Cardiac fibroblast (primary cell): ENCODE measurements around the gene FARS2.

ENCODE experiments used
- DNase-seq, 2 donors: peaks; one replicate each; pipeline versions ENCODE4 v3.0.0 to v3.0.0-alpha.2; 2010; ENCODE audit warnings: low read depth in 2 of 2
- H3K4me3 ChIP-seq, 2 donors: replicated peaks in 1 of 2; 1 replicate in 1 of 2; 2 replicates in 1 of 2; pipeline ENCODE4 v1.5.1; 2011; ENCODE audit warnings: low read depth in 2 of 2, low read length in 2 of 2, mild to moderate bottlenecking in 2 of 2, moderate library complexity in 1 of 2
- CTCF ChIP-seq: IDR thresholded peaks from one replicate; pipeline ENCODE4 v1.5.1; 2011; ENCODE audit warnings: low read depth, mild to moderate bottlenecking, low read length, inconsistent platforms

FARS2 gene

DNA sequence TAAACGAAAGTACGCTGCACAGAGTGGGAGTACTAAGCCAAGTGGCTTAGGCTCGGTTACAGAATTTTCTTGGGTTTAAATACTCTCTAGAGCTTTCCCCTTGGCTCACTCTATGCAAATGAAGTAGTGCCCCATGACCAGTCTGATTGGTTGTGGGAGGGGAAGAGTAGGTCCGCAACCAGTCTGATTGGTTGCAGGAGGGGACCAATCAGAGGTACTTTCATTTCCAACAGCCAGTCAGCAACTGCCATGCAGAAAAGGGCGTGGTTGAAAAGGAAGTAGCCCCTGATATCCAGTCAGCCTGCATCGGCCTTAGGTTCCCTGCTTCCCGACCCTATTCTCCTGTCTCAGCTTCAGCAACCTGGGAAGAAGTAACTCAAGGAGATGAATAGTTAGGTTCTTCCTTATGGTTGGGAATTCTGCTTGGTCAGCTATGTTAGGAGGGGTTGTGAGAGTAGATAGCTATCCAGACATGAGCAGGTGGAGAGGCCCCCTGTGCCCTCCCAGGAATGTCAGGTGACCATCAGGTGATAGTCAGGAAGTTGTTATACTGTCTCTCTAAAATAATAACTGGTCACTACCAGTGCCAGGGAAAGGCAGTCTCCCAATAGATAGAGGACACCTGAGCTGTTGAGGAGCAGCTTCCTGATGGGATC lies 57.4 kb downstream of the FARS2 start:
- no peak for TF ChIP-seq CTCF
- no peak overlapping the region for H3K4me3 ChIP-seq
- no peak for DNase-seq

DNA sequence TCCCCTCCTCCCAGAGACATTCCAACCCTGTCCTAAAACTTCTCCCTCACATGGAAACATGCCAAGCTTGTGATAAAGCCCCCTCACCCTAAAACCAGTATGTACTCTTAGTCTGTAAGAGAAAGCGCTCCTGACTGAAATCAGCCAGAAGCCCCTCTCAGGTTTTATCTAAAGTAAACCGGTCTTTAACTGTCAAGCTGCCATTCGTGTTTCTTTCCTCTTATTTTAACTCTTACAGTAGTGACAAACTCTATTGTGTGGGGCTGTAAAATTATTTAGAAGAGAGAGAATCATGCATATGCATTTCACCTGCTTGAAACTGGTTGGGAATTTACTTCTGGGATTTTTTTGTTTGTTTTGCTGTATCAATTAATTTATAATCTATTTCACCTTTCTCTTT lies 62.7 kb downstream of the FARS2 start:
- no peak for TF ChIP-seq CTCF
- no peak for DNase-seq
- H3K4me3 ChIP-seq = no peak overlapping the region

DNA sequence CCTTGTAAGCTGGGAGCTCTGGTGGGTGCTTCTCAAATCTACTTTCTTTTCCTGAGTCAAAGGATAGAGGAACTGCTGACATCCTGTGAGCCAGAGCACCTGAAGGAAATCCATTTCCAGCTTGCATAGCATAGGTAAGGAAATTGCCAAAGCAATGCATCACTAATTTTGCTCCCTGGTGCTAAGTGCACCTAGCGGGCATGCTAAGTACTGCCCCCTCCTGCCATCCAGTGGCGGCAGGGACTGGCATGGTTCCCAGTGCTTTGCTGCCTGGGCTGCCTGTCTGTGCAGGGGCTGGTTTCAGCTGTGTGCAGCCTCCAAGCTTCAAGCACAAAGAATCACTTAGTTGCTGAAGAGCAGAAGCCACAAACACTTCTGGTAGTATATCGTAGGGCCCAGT lies 63.9 kb downstream of the FARS2 start:
- H3K4me3 ChIP-seq = no peak overlapping the region
- TF ChIP-seq CTCF = no peak
- DNase-seq = no peak

- TF ChIP-seq CTCF = no peak
- no peak for DNase-seq
- no peak overlapping the region for H3K4me3 ChIP-seq
Observed at GRCh38 chr6:5326022-5326641, 64.8 kb downstream of the FARS2 start.

- no peak for TF ChIP-seq CTCF
Observed at GRCh38 chr6:5328800-5329199, 67.5 kb downstream of the FARS2 start.

DNA sequence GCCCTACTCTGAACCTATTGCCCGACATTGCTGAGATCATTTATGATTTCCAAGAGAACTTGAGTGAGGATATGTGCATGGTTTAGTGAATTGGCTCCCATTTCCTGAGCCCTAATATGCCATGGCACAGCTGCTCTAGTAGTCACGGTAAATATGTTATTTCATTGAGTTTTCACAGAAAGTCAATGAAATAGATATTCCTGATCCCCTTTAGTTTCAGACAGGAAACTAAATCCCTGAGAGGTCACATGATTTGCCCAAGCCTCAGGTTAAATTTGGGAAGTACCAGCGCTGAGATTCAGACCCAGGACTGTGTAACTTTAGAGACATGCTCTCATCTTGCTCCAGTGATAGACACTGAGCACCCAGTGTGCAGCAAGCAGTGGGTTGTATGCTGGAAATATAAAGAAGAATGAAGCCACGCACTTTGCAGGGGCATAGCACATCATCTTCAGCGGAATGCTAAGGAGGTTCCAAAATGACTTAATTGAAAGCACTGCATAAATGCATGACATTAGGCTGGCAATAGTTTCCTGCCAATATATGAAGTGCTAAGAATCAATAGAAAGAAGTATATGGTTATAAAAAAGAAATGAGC lies 70.6 kb downstream of the FARS2 start:
- no peak for DNase-seq
- no peak for TF ChIP-seq CTCF
- no peak overlapping the region for H3K4me3 ChIP-seq

More at GRCh38 chr6:5328800-5329199, 67.5 kb downstream of the FARS2 start:
- no peak overlapping the region for H3K4me3 ChIP-seq
- DNase-seq = no peak
